CD14-positive monocyte (primary cell): ENCODE results near the gene DRP2. TPM values are rescaled to one million over a fixed set of nuclear protein-coding genes. Genes with fewer than 3 reads are reported as not detected.

Source experiments
- DNase-seq, 3 donors: peaks; one replicate each; pipeline ENCODE4 v3.0.0-alpha.2; 2011 to 2022
- H2AFZ ChIP-seq: 2 replicates; pipeline ENCODE4 v1.6.0; 2012; ENCODE audit warnings: mild to moderate bottlenecking, low read depth, low read length, inconsistent platforms; ENCODE audit not compliant: insufficient read depth, poor library complexity, severe bottlenecking
- H3K27ac ChIP-seq, 2 donors: 1 replicate in 1 of 2; 2 replicates in 1 of 2; pipeline ENCODE4 v1.5.1; 2012 to 2013; ENCODE audit warnings: low read length in 2 of 2, control low read depth in 1 of 2, inconsistent platforms in 1 of 2, low read depth in 1 of 2, mild to moderate bottlenecking in 1 of 2
- H3K27me3 ChIP-seq, 2 donors: one replicate each; pipeline versions ENCODE4 v1.6.0 to v1.6.1; 2011 to 2013; ENCODE audit warnings: low read length in 2 of 2; ENCODE audit not compliant: control insufficient read depth in 2 of 2, insufficient read depth in 2 of 2
- H3K36me3 ChIP-seq, 2 donors: replicated peaks in 1 of 2; 1 replicate in 1 of 2; 2 replicates in 1 of 2; pipeline versions ENCODE4 v1.5.1 to v1.6.1; 2012 to 2013; ENCODE audit warnings: low read length in 2 of 2, control low read depth in 1 of 2, inconsistent platforms in 1 of 2, mild to moderate bottlenecking in 1 of 2; ENCODE audit not compliant: insufficient read depth in 2 of 2, control insufficient read depth in 1 of 2
- H3K4me1 ChIP-seq, 2 donors: 1 replicate in 1 of 2; 2 replicates in 1 of 2; pipeline versions ENCODE4 v1.5.1 to v1.6.1; 2012 to 2013; ENCODE audit warnings: low read length in 2 of 2, control low read depth in 1 of 2, inconsistent platforms in 1 of 2, mild to moderate bottlenecking in 1 of 2, moderate library complexity in 1 of 2; ENCODE audit not compliant: insufficient read depth in 2 of 2, control insufficient read depth in 1 of 2
- H3K4me2 ChIP-seq: replicated peaks from 2 replicates; pipeline ENCODE3; 2012; ENCODE audit warnings: low read length, moderate library complexity, mild to moderate bottlenecking; ENCODE audit not compliant: poor library complexity, severe bottlenecking; ENCODE audit errors: extremely low read depth
- H3K4me3 ChIP-seq, 3 experiments: fragments of 200-600 bp in 1 of 3; sonication (generic) in 1 of 3; replicated peaks in 1 of 3; 1 replicate in 2 of 3; 2 replicates in 1 of 3; pipeline ENCODE4 v1.5.1; 2011 to 2013; ENCODE audit warnings: low read length in 3 of 3, mild to moderate bottlenecking in 3 of 3, control low read depth in 2 of 3, low read depth in 2 of 3, inconsistent platforms in 1 of 3, moderate library complexity in 1 of 3
- H3K79me2 ChIP-seq: 2 replicates; pipeline ENCODE4 v1.6.0; 2012; ENCODE audit warnings: mild to moderate bottlenecking, control low read depth, inconsistent platforms, low read length, moderate library complexity; ENCODE audit not compliant: insufficient read depth
- H3K9ac ChIP-seq: 2 replicates; pipeline ENCODE4 v1.6.0; 2017; ENCODE audit warnings: low read length, mild to moderate bottlenecking; ENCODE audit not compliant: insufficient read depth, poor library complexity, severe bottlenecking
- H3K9me3 ChIP-seq, 2 donors: replicated peaks in 1 of 2; 1 replicate in 1 of 2; 2 replicates in 1 of 2; pipeline versions ENCODE4 v1.5.1 to v1.6.1; 2012 to 2013; ENCODE audit warnings: low read length in 2 of 2, control low read depth in 1 of 2; ENCODE audit not compliant: control insufficient read depth in 1 of 2, insufficient read depth in 1 of 2
- H4K20me1 ChIP-seq: 2 replicates; pipeline ENCODE4 v1.6.0; 2012; ENCODE audit warnings: mild to moderate bottlenecking, low read length, control low read depth, moderate library complexity; ENCODE audit not compliant: insufficient read depth
- H3K27ac Mint-ChIP-seq, 7 donors: one replicate each; pipeline ENCODE4 v1.8.0; 2020; ENCODE audit warnings: mild to moderate bottlenecking in 7 of 7, mixed read lengths in 7 of 7, moderate library complexity in 6 of 7, inconsistent platforms in 2 of 7
- H3K27me3 Mint-ChIP-seq, 3 donors: one replicate each; pipeline ENCODE4 v1.8.0; 2021 to 2022; ENCODE audit warnings: low read depth in 3 of 3, mild to moderate bottlenecking in 3 of 3, mixed read lengths in 3 of 3, moderate library complexity in 3 of 3, inconsistent platforms in 1 of 3
- H3K36me3 Mint-ChIP-seq, 2 donors: one replicate each; pipeline ENCODE4 v1.8.0; 2020; ENCODE audit warnings: mixed read lengths in 2 of 2, inconsistent platforms in 1 of 2, mild to moderate bottlenecking in 1 of 2
- H3K4me1 Mint-ChIP-seq: one replicate; pipeline ENCODE4 v1.8.0; 2020; ENCODE audit warnings: mild to moderate bottlenecking, mixed read lengths
- H3K4me3 Mint-ChIP-seq, 2 donors: one replicate each; pipeline ENCODE4 v1.8.0; 2020; ENCODE audit warnings: mild to moderate bottlenecking in 2 of 2, mixed read lengths in 2 of 2, moderate library complexity in 1 of 2
- H3K9me3 Mint-ChIP-seq, 7 donors: one replicate each; pipeline ENCODE4 v1.8.0; 2020 to 2022; ENCODE audit warnings: mixed read lengths in 7 of 7, mild to moderate bottlenecking in 6 of 7, moderate library complexity in 6 of 7, inconsistent platforms in 2 of 7
- CTCF ChIP-seq: fragments of 200-600 bp; IDR thresholded peaks from one replicate; pipeline ENCODE4 v1.8.0; 2022; ENCODE audit warnings: antibody characterized with exemption, mild to moderate bottlenecking
- WGBS: methylation state at CpG from one replicate; pipeline ENCODE4 v1.1.5; 2013; ENCODE audit warnings: missing lambda C conversion rate; ENCODE audit not compliant: insufficient coverage; 5-methylcytosine and 5-hydroxymethylcytosine counted together
- intact Hi-C, 2 donors: fragments of 100-400 bp; cut with micrococcal nuclease; formaldehyde crosslinking; loops; one replicate each; pipeline versions ENCODE4 v1.15.0 to v1.15.1; 2023
- polyA plus RNA-seq, 3 donors: library from polyadenylated mRNA; depleted of rRNA in 1 of 3; unstranded in 2 of 3; stranded (reverse) in 1 of 3; fragments of 300-500 nt in 2 of 3; fragments of >200 nt in 1 of 3; fragmentation: Illumina TruSeq in 2 of 3; gene quantifications; 1 replicate in 2 of 3; 2 replicates in 1 of 3; pipeline ENCODE4 v1.2.3, GENCODE V29; 2012 to 2021

Gene DRP2
- polyA plus RNA-seq, 3 donors, result not detected

- Mint-ChIP-seq H3K9me3 (peaks cover 0 to 2% (median 0%) of the 10 kb centered on the region in 7 donors), H3K27ac (no peak overlapping the region), H3K36me3 (no peaks in the 10 kb centered on the region), H3K4me1 (no peaks in the 10 kb centered on the region), H3K4me3 (no peak overlapping the region), H3K27me3 (peaks cover 0 to 11% (median 0%) of the 10 kb centered on the region in 3 donors)
- no peak for TF ChIP-seq CTCF
- Histone ChIP-seq H3K27me3 (no peaks in the 10 kb centered on the region), H3K36me3 (no peaks in the 10 kb centered on the region), H2AFZ (no peak overlapping the region), H3K4me1 (no peaks in the 10 kb centered on the region), H3K79me2 (no peaks in the 10 kb centered on the region), H4K20me1 (no peaks in the 10 kb centered on the region), H3K9me3 (no peaks in the 10 kb centered on the region), H3K4me2 (no peak overlapping the region), H3K4me3 (no peak overlapping the region), H3K27ac (no peak overlapping the region), H3K9ac (no peak overlapping the region)
- DNase-seq, result no peak
- WGBS, result no CpG with 5 or more reads among the region's 6 CpGs
- intact Hi-C loops, result no loop called here
These were observed 54.6 kb downstream of the DRP2 start for GRCh38 chrX:101274198-101274597.

- H3K4me1 ChIP-seq, result no peaks in the 10 kb centered on the region
- no peaks in the 10 kb centered on the region for H4K20me1 ChIP-seq
- H3K4me3 ChIP-seq, result no peak overlapping the region
- WGBS, result 83% methylated on average over 1 of the region's 2 CpGs
- no peak overlapping the region for H3K9ac ChIP-seq
- intact Hi-C loops, result no loop called here
- H3K4me3 Mint-ChIP-seq, result no peak overlapping the region
- no peaks in the 10 kb centered on the region for H3K79me2 ChIP-seq
- H3K36me3 Mint-ChIP-seq, result no peaks in the 10 kb centered on the region
- no peaks in the 10 kb centered on the region for H3K4me1 Mint-ChIP-seq
- no peak overlapping the region for H3K27ac Mint-ChIP-seq
- no peaks in the 10 kb centered on the region for H3K27me3 ChIP-seq
- no peak overlapping the region for H3K4me2 ChIP-seq
- no peak for DNase-seq
- no peaks in the 10 kb centered on the region for H3K9me3 Mint-ChIP-seq
- TF ChIP-seq CTCF, result no peak
- H2AFZ ChIP-seq, result no peak overlapping the region
- peaks cover 0 to 9% (median 0%) of the 10 kb centered on the region in 3 donors for H3K27me3 Mint-ChIP-seq
- H3K27ac ChIP-seq, result no peak overlapping the region
- H3K36me3 ChIP-seq, result no peaks in the 10 kb centered on the region
- no peaks in the 10 kb centered on the region for H3K9me3 ChIP-seq
These were observed 56.7 kb downstream of the DRP2 start for GRCh38 chrX:101276238-101276637.
